SK-N-SH (cell line): ENCODE results near the gene TM9SF4. TPM values are rescaled to one million over a fixed set of nuclear protein-coding genes. Genes with fewer than 3 reads are reported as not detected.

Source experiments
- CTCF ChIA-PET: fragments of 300-600, 350-600 bp; formaldehyde crosslinking; extraction: SDS; loops from one replicate; lab custom pipeline; 2021; lab: Yijun Ruan, JAX
- POLR2A ChIA-PET: fragments of 350-600 bp; sonication (Branson Sonifier 250); formaldehyde crosslinking; extraction: SDS; loops from one replicate; lab custom pipeline; 2020; ENCODE audit warnings: antibody characterized with exemption, inconsistent platforms; lab: Yijun Ruan, JAX
- DNase-seq: peaks from one replicate; pipeline ENCODE4 v3.0.0; 2012
- H2AFZ ChIP-seq: fragments of 200-600 bp; sonication (generic); 2 replicates; pipeline ENCODE4 v1.8.1; 2016; ENCODE audit warnings: antibody characterized with exemption, mild to moderate bottlenecking, low read depth
- H3F3A ChIP-seq: fragments of 200-600 bp; sonication (generic); replicated peaks from 2 replicates; pipeline ENCODE3; 2016; ENCODE audit warnings: antibody characterized with exemption, mild to moderate bottlenecking; ENCODE audit not compliant: insufficient read depth
- H3K27ac ChIP-seq, 2 experiments: fragments of 200-500 bp in 1 of 2; fragments of 200-600 bp in 1 of 2; sonication (Bioruptor generic) in 1 of 2; sonication (generic), shearing (Covaris generic) in 1 of 2; 2 replicates each; pipeline versions ENCODE4 v1.5.1 to v1.6.1; 2014 to 2016; ENCODE audit warnings: low read depth in 2 of 2, inconsistent platforms in 1 of 2, low read length in 1 of 2, mild to moderate bottlenecking in 1 of 2, mixed read lengths in 1 of 2
- H3K27me3 ChIP-seq: fragments of 200-600 bp; sonication (generic), shearing (Covaris generic); 2 replicates; pipeline ENCODE4 v1.6.1; 2016; ENCODE audit warnings: mixed run types; ENCODE audit not compliant: insufficient read depth
- H3K36me3 ChIP-seq, 2 experiments: fragments of 200-500 bp in 1 of 2; fragments of 200-600 bp in 1 of 2; sonication (Bioruptor generic) in 1 of 2; sonication (generic) in 1 of 2; replicated peaks in 1 of 2; 2 replicates each; pipeline versions ENCODE3 to v1.5.1; 2014 to 2016; ENCODE audit warnings: low read length in 1 of 2, mild to moderate bottlenecking in 1 of 2; ENCODE audit not compliant: insufficient read depth in 2 of 2, control insufficient read depth in 1 of 2
- H3K4me1 ChIP-seq, 2 experiments: fragments of 200-500 bp in 1 of 2; fragments of 200-600 bp in 1 of 2; sonication (Bioruptor generic) in 1 of 2; sonication (generic), shearing (Covaris generic) in 1 of 2; 2 replicates each; pipeline versions ENCODE4 v1.5.1 to v1.6.1; 2014 to 2016; ENCODE audit warnings: low read depth in 1 of 2, low read length in 1 of 2, mixed run types in 1 of 2; ENCODE audit not compliant: insufficient read depth in 2 of 2, control insufficient read depth in 1 of 2
- H3K4me2 ChIP-seq: fragments of 200-600 bp; sonication (generic), shearing (Covaris generic); 2 replicates; pipeline ENCODE4 v1.6.1; 2017; ENCODE audit warnings: mixed run types
- H3K4me3 ChIP-seq, 2 experiments: fragments of 200-500 bp in 1 of 2; fragments of 200-600 bp in 1 of 2; sonication (Bioruptor generic) in 1 of 2; sonication (generic), shearing (Covaris generic) in 1 of 2; 2 replicates each; pipeline versions ENCODE4 v1.5.1 to v1.8.1; 2014 to 2016; ENCODE audit warnings: low read depth in 2 of 2, inconsistent platforms in 1 of 2, low read length in 1 of 2, mild to moderate bottlenecking in 1 of 2, mixed read lengths in 1 of 2, moderate library complexity in 1 of 2
- H3K79me2 ChIP-seq: fragments of 200-600 bp; sonication (generic); 2 replicates; pipeline ENCODE4 v1.8.1; 2017; ENCODE audit warnings: mild to moderate bottlenecking; ENCODE audit not compliant: insufficient read depth
- H3K9ac ChIP-seq: fragments of 200-600 bp; sonication (generic); 2 replicates; pipeline ENCODE4 v1.6.1; 2017; ENCODE audit warnings: mixed run types
- H3K9me2 ChIP-seq: fragments of 200-600 bp; sonication (generic); 2 replicates; pipeline ENCODE4 v1.6.1; 2017; ENCODE audit warnings: mixed run types
- H3K9me3 ChIP-seq: fragments of 200-600 bp; sonication (generic); 2 replicates; pipeline ENCODE4 v1.6.1; 2017; ENCODE audit warnings: mixed run types, mild to moderate bottlenecking, moderate library complexity
- H4K20me1 ChIP-seq: fragments of 200-600 bp; sonication (generic); 2 replicates; pipeline ENCODE4 v1.6.1; 2017; ENCODE audit warnings: mild to moderate bottlenecking, mixed run types; ENCODE audit not compliant: insufficient read depth
- CHD2 ChIP-seq: fragments of 150-350 bp; IDR thresholded peaks from 2 replicates; pipeline ENCODE4 v1.6.1; 2018; ENCODE audit warnings: low read length; ENCODE audit not compliant: partially characterized antibody
- GABPA ChIP-seq: IDR thresholded peaks from 2 replicates; pipeline ENCODE4 v1.4.0; 2012; ENCODE audit warnings: low read depth, mild to moderate bottlenecking
- IRF3 ChIP-seq: fragments of 150-350 bp; IDR thresholded peaks from 2 replicates; pipeline ENCODE4 v1.6.1; 2016; ENCODE audit warnings: mild to moderate bottlenecking, low read depth, low read length
- MAX ChIP-seq: IDR thresholded peaks from 2 replicates; pipeline ENCODE4 v1.4.0; 2012; ENCODE audit warnings: low read depth
- MEF2A ChIP-seq: IDR thresholded peaks from 2 replicates; pipeline ENCODE4 v1.4.0; 2012; ENCODE audit warnings: low read depth, borderline replicate concordance
- MXI1 ChIP-seq: IDR thresholded peaks from 2 replicates; pipeline ENCODE4 v1.6.1; 2012; ENCODE audit warnings: mild to moderate bottlenecking, low read depth, low read length, improper control_type of control experiment
- NFIC ChIP-seq: IDR thresholded peaks from 2 replicates; pipeline ENCODE4 v1.4.0; 2012; ENCODE audit warnings: borderline replicate concordance
- PBX3 ChIP-seq: IDR thresholded peaks from 2 replicates; pipeline ENCODE4; 2012
- POLR2AphosphoS5 ChIP-seq: IDR thresholded peaks from 2 replicates; pipeline ENCODE4 v1.6.1; 2012; ENCODE audit warnings: low read depth, low read length
- RAD21 ChIP-seq: IDR thresholded peaks from 2 replicates; pipeline ENCODE4 v1.6.1; 2012; ENCODE audit warnings: mild to moderate bottlenecking, low read length
- REST ChIP-seq: IDR thresholded peaks from 2 replicates; pipeline ENCODE4 v1.6.1; 2012; ENCODE audit warnings: mild to moderate bottlenecking, low read depth, low read length, moderate library complexity
- SIN3A ChIP-seq: IDR thresholded peaks from 2 replicates; pipeline ENCODE4 v1.6.1; 2012; ENCODE audit warnings: low read depth, mild to moderate bottlenecking, low read length, moderate library complexity, borderline replicate concordance
- TAF1 ChIP-seq: IDR thresholded peaks from 2 replicates; pipeline ENCODE4 v1.6.1; 2012; ENCODE audit warnings: low read depth, mild to moderate bottlenecking, low read length, moderate library complexity, borderline replicate concordance
- TCF12 ChIP-seq: IDR thresholded peaks from 2 replicates; pipeline ENCODE4 v1.4.0; 2012
- TEAD4 ChIP-seq: IDR thresholded peaks from 2 replicates; pipeline ENCODE4 v1.4.0; 2012; ENCODE audit warnings: mild to moderate bottlenecking, borderline replicate concordance; ENCODE audit not compliant: insufficient read depth
- USF1 ChIP-seq: IDR thresholded peaks from 2 replicates; pipeline ENCODE4 v1.4.0; 2012; ENCODE audit warnings: low read depth, borderline replicate concordance
- YY1 ChIP-seq: IDR thresholded peaks from 2 replicates; pipeline ENCODE4 v1.4.0; 2012; ENCODE audit warnings: low read depth, mild to moderate bottlenecking
- WGBS: methylation state at CpG from one replicate; pipeline ENCODE4 v1.1.6; 2017; ENCODE audit warnings: low lambda C conversion rate; 5-methylcytosine and 5-hydroxymethylcytosine counted together
- polyA plus RNA-seq, 3 experiments: library from polyadenylated mRNA; depleted of rRNA; stranded (reverse); fragments of >200 nt; gene quantifications; 2 replicates each; pipeline ENCODE4 v1.2.3, GENCODE V29; 2012

TM9SF4 gene
- polyA plus RNA-seq, 1 of the 3 experiments (the other 2 are of a cell fraction): 61.0 TPM

- Histone ChIP-seq H3K36me3 (peaks cover 25 to 34% of the 10 kb centered on the region in 2 experiments), H3K79me2 (peaks cover 44% of the 10 kb centered on the region), H2AFZ (no peak overlapping the region), H3K9me3 (no peaks in the 10 kb centered on the region), H3K9me2 (no peaks in the 10 kb centered on the region), H3F3A (no peaks in the 10 kb centered on the region), H3K4me3 (no peak overlapping the region), H3K27me3 (no peaks in the 10 kb centered on the region), H3K27ac (no peak overlapping the region), H3K4me2 (no peak overlapping the region), H3K4me1 (no peaks in the 10 kb centered on the region), H4K20me1 (peaks cover 63% of the 10 kb centered on the region), H3K9ac (no peak overlapping the region)
- CTCF ChIA-PET: no interaction called here
- TF ChIP-seq MXI1 (no peak), SIN3A (no peak), TAF1 (no peak), RAD21 (no peak), MEF2A (no peak), GABPA (no peak), MAX (no peak), NFIC (no peak), TEAD4 (no peak), TCF12 (no peak), REST (no peak), USF1 (no peak), PBX3 (no peak), IRF3 (no peak), YY1 (no peak), POLR2AphosphoS5 (no peak), CHD2 (no peak)
- WGBS: 96% methylated on average over 10 of the region's 10 CpGs
- POLR2A ChIA-PET: no interaction called here
- DNase-seq: no peak
Measured at GRCh38 chr20:32132911-32133549, 23.5 kb downstream of the TM9SF4 start.
